HG02763 (cell line): ENCODE results near the gene CCDC106.
A peak's percentile ranks its signal among the peaks of the same experiment; 100 is the strongest.

Experiments
- ATAC-seq: cut with Tn5 transposase; IDR thresholded peaks from one replicate; pipeline ENCODE4 v1.9.1; 2021; ENCODE audit warnings: mild to moderate bottlenecking, moderate library complexity; ENCODE audit not compliant: unreplicated experiment

Gene CCDC106

DNA sequence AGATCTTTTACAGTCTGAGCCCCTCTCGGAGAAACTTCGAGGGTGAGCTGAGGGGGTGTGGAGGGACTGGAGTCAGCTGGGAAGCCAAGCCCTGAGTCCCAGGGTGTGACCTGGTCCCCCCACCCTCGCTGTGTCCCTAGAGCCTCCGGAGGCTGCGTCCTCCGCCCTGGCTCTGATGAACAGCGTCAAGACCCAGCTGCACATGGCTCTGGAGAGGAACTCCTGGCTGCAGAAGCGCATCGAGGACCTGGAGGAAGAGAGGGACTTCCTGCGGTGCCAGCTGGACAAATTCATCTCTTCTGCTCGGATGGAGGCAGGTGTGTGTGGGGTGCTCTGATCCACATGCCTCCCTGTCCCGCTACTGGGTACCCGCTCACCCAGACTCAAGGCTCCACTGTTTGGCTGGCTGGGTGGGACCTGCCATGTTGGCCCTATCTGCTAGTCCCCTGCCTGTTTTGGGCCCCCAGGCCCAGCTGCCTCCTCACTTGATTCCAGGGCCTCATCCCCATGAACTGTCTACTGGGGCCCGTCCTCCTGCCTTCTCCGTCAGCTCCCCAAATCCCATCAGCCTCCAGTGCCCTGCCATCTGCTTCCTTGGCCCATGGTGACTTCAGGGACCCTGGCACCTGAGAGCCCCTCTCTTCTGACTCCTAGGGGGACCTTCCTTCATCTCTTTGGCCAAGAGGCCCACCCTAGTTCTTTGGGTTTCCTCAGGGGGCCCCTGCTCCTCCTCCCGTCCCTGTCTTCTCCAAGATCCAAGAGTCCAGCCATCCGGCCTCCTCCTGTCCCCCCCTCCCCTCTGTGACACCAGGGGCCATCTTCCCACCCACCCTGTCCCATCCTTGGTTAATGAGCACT, 1.5 kb downstream of the CCDC106 start:
- no peak for ATAC-seq

DNA sequence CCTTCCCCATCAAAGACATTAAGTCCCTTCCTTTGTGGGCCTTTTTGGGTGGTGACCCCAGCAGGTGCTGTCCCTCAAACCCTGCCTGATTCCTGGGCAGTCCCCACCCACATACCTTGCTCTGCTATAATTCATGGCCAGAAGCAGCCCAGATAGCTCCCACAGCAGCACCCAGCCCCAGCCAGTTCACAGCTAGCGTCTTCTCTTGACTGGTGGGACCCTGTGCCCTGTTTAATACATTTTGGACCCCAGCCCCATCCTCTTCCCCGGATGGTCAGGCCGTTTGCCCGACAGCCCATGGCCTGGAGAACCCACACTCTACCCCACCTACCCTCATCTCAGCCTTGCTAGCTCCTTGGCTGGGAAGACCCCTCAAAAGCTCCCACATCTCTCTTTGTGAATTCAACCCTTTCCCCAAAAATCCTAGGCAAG, 2.1 kb downstream of the CCDC106 start:
- ATAC-seq: no peak

DNA sequence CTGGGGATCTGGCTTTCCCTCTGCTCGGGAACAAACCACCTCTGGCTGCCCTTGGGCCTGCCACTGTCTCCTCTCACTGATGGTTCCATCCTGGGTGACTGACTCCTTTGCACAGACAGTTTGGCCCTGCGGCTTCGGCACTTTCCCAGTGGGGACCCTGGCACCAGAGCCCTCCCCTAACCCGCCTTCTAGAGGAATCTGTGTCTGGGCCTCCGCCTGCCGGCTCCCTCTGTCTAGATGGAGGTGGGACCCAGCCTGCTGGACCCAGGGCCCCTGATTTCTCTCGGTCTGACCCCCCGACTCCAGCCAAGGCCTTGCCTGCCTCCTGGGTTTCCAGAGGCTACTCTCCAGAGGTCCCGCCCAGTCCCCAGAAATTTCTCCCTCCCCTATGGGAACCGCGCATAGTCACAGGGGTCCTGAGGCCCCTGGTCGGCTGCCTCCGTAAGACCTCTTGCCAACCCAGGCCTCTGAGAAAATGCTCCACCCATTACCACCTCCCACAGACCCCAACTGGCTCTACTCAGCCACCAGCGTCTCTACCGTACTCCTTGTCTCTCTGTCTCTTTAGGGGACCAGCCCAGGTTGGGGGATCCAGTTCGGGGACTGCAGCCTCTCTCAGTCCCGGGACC, 2.7 kb downstream of the CCDC106 start:
- no peak for ATAC-seq

GRCh38 chr19:55651236-55651635, 3.2 kb downstream of the CCDC106 start:
- no peak for ATAC-seq

DNA sequence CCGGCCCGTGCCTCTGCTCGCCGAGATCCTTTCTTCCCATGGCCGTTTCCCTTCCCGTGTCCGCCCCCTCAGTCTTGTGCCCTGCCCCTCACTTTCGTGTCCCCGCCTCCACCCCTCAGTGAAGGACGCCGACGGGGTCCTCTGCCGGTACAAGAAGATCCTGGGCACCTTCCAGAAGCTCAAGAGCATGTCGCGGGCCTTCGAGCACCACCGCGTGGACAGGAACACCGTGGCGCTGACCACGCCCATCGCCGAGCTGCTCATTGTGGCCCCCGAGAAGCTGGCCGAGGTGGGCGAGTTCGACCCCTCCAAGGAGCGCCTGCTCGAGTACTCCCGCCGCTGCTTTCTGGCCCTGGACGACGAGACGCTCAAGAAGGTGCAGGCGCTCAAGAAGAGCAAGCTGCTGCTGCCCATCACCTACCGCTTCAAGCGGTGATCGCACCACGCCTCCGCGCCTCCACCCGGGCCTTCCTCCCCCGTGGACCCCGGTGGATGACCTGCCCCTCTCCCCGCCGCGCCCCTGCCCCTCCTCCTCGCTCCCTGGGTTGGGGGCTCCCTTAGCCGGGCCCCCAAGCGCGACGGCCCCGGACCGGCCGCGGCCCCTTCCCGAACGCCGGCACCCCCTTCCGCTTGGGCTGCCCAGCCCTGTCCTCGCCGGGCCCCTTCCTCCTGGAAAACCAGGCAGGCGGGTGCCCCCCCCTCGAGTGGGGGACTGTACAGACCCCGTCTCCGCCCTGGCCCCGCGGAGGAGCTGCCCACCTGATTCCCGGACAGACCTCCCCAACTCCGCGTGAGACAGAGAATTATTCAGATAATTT, 4.5 kb downstream of the CCDC106 start:
- ATAC-seq: no peak

GRCh38 chr19:55653651-55654322, 5.8 kb downstream of the CCDC106 start:
- peak; percentile 42 for ATAC-seq

- ATAC-seq: peak; percentile 60
Measured at GRCh38 chr19:55654323-55654867, 6.4 kb downstream of the CCDC106 start.

DNA sequence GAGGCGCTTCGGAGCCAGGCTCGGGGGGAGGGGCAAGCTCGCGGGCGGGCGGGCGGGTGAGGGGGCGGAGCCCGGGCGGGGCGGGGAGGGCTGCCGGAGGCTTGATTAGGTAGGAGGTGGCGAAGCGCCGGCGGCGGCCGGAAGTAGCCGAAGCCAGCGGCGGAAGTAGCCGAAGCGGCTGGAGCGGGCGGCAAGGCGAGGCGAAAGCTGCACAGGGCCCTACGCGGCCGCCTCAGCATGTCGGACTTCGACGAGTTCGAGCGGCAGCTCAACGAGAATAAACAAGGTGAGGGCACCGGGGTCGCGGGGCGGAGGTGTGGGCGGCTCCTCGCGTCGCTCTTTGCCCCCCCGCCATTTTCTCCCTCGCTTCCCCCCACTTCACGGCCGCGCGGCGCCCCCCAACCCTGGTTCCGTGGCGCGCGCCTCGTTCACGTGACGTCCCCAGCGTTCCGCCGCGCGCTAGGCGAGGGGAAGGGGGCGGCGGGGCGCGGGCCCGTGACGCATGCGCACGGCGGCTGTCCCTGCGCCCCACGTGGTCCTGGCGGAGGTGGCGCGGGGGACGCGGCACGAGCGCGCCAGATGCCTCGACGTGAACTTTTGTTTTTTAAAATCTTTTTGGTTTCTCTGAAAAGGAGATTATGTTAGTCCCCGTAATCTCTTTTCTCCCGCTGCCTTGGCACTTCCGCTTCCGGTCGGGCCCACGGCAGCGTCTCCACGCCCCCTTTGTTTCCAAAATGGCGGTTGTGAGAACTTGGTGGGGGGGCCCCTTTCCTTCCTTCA, 7.0 kb downstream of the CCDC106 start, which contains the start of gene U2AF2:
TSS of gene U2AF2 (plus strand) at position 168 of the 780 bp plus-strand sequence. CDS start at position 238, 70 bp downstream.
- ATAC-seq: peak; percentile 30

DNA sequence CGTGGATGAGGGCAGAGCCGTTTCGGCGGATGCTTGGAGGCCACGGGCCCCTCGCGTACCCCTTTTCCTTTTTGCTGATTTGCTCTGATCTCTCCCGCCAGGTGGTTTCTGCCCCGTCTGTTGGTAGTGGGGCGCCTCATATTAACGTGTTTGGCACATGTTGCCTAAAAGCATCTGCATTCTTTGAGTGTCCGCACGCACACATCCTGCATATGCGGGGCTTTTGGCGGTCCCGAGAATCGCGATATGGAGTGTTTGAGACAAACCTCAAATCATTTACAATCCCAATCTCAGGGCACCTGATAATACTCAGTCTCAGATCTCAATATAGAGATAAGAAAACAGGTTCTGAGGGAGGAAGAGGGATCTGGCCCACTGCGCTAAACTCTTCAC, 7.6 kb downstream of the CCDC106 start:
- ATAC-seq: no peak

- ATAC-seq: no peak
Measured at GRCh38 chr19:55656552-55656951, 8.5 kb downstream of the CCDC106 start.

DNA sequence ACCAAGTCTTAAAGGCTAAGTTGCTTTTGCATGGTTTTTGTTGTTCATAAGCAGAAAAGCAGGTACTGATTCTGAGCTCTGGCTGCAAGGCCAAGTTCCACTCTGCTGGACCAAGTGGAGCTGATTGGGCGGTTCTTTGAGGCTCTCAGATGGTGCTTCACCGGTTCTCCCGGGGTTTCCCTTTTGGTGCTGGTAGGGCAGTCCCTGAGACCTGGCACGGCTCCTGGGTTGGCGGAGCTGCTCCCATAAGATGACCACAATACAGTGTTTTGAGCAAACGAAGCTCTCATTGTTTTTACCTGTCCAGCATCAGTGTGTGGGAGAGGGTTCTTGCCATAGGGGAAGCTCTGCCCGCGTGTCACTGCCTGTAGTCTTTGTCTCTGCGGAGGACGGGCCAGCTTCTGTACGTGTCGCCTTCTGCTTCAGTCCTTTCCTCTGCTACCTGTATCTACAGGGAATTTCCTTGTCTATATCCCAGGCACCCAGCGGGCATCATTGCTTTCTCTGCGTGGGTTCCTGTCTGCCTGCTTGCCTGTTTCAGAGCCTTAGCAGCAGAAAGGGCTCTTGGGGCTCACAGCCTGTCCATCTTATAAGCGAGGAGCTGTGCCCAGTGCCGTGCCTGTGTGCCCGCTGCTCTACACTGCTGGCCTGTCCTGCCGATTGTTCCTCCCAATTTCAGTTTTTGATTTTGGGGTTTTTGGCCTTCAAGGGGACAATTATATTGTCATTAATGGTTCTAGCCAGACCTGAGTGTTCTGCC, 9.2 kb downstream of the CCDC106 start:
- no peak for ATAC-seq

GRCh38 chr19:55658846-55659459, 10.9 kb downstream of the CCDC106 start:
- ATAC-seq: no peak

- no peak for ATAC-seq
Measured at GRCh38 chr19:55659822-55660221, 11.8 kb downstream of the CCDC106 start.

DNA sequence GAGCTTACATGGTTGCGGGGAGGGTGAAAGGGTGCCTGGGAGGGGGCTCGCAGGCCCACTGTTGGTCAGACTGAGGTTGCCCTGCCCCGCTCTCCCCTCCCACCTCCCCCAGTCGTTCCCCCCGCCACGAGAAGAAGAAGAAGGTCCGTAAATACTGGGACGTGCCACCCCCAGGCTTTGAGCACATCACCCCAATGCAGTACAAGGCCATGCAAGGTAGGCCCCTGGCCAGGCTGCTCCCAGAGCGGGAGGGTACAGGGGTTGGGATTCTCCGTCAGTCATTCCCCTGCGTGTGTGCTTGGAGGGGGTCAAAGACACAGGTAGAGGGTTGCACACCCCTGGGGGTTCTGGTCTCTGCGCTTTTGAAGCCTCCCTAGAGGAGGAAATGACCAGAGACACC, 12.4 kb downstream of the CCDC106 start:
- ATAC-seq: no peak

GRCh38 chr19:55660991-55661390, 13.0 kb downstream of the CCDC106 start:
- ATAC-seq: no peak

DNA sequence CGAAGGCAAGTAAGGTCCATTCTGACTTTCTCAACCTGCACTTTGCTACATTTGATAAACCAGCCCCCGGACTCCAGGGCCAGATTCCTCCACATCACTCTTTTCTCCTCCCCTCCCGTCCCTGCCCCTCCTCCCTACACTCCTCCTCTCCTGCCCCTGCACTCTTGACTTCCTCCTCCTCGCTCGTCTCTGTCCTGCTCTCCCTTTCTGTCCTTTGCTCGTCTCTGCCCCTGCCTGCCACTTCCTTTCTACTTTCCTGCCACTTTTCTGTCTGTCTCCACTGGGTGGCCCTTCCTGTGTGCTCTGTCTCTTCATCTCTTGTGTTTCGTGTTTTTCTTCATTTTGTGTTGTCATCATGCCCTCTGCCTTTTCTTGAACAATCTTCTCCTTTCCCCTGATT, 13.8 kb downstream of the CCDC106 start:
- ATAC-seq: no peak

DNA sequence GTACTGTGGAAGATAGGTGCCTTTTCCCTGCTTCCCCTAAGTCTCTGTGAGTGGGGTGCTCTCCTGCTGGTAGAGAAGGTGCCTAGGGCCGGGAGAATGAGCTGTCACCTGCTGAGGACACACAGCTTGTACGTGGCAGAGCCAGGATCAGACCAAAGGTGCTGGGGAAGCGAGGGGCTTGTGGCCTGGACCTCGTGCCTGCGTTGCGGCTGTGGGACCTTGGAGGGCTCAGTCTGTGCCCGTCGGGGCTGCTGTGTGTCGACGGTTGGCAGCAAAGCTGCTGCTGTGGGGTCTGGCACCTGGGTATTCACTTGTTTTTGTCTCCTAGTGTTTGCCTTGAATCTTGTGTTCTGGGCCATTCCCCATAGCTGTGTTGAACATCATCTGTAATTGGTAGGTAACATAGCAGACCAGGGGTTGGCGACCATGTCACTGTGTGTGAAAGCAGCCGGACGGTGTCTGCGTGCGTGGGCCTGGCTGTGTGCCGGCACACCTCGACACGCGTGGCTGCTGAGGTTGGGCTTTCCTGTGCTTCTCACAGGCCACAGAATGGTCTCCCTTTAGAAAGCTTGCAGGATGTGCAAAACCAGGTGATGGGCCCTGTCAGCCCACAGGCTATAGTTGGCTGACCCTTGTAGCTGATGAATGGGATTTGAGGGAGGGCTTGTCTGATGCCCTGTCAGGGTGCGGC, 16.0 kb downstream of the CCDC106 start:
- no peak for ATAC-seq
